ENCODE results near the gene ANO1.

DNA sequence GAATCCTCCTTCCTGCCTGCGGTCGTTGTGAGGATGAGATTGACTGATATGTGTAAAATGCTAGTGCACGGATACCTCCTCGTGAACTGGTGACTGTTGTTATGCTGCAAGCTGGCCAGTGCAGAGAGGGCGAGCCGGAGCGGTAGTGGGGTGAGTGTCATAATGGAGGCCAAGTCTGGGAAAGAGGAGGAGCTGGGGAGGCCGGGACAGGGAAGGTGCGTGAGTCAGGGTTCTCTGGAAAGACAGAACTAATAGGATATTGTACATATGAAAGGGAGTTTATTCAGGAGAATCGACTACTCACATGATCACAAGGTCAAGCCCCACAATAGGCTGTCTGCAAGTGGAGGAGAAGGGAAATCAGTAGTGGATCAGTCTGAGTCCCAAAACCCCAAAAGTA is 68.2 kb downstream of the ANO1 start:
- TF ChIP-seq, protein P1, sequence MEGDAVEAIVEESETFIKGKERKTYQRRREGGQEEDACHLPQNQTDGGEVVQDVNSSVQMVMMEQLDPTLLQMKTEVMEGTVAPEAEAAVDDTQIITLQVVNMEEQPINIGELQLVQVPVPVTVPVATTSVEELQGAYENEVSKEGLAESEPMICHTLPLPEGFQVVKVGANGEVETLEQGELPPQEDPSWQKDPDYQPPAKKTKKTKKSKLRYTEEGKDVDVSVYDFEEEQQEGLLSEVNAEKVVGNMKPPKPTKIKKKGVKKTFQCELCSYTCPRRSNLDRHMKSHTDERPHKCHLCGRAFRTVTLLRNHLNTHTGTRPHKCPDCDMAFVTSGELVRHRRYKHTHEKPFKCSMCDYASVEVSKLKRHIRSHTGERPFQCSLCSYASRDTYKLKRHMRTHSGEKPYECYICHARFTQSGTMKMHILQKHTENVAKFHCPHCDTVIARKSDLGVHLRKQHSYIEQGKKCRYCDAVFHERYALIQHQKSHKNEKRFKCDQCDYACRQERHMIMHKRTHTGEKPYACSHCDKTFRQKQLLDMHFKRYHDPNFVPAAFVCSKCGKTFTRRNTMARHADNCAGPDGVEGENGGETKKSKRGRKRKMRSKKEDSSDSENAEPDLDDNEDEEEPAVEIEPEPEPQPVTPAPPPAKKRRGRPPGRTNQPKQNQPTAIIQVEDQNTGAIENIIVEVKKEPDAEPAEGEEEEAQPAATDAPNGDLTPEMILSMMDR (IDR thresholded peaks at IDR 0.05), result no peak
- no peak for TF ChIP-seq POLR2A (IDR thresholded peaks at IDR 0.05)
